Fibroblast of mammary gland (primary cell): Measurements from ENCODE around the gene BBS2.

Experiments
- DNase-seq: peaks from one replicate; pipeline ENCODE4 v3.0.0-alpha.2; 2010; ENCODE audit warnings: low read depth
- H3K4me3 ChIP-seq: 2 replicates; pipeline ENCODE4 v1.5.1; 2011; ENCODE audit warnings: low read depth, mild to moderate bottlenecking, low read length, moderate library complexity; ENCODE audit not compliant: control insufficient read depth
- TF ChIP-seq, protein P1 (sequence below): conservative IDR thresholded peaks from 2 replicates; pipeline ENCODE4 v1.5.1; 2011; ENCODE audit warnings: low read depth, low read length, inconsistent platforms; ENCODE audit not compliant: control insufficient read depth, insufficient read depth

BBS2 gene

DNA sequence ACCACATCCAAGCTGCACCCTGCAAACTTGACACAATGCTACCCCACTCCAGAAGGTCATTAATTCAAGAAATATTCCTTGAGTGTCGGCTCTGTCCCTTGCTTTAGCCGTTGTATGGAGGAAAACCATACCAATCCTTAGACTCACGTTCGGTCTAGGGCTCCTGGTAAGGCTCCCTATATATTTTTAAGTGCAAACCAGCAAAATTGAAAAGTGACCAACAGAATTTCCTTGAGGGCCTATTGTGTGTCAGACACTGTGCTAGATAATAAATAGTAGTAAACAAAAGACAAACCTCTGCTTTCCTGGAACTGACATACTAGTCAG, 390 bp upstream of the BBS2 start:
- TF ChIP-seq, protein P1, sequence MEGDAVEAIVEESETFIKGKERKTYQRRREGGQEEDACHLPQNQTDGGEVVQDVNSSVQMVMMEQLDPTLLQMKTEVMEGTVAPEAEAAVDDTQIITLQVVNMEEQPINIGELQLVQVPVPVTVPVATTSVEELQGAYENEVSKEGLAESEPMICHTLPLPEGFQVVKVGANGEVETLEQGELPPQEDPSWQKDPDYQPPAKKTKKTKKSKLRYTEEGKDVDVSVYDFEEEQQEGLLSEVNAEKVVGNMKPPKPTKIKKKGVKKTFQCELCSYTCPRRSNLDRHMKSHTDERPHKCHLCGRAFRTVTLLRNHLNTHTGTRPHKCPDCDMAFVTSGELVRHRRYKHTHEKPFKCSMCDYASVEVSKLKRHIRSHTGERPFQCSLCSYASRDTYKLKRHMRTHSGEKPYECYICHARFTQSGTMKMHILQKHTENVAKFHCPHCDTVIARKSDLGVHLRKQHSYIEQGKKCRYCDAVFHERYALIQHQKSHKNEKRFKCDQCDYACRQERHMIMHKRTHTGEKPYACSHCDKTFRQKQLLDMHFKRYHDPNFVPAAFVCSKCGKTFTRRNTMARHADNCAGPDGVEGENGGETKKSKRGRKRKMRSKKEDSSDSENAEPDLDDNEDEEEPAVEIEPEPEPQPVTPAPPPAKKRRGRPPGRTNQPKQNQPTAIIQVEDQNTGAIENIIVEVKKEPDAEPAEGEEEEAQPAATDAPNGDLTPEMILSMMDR, result no peak
- H3K4me3 ChIP-seq, result peak overlapping the region; percentile 90
- DNase-seq, result no peak

DNA sequence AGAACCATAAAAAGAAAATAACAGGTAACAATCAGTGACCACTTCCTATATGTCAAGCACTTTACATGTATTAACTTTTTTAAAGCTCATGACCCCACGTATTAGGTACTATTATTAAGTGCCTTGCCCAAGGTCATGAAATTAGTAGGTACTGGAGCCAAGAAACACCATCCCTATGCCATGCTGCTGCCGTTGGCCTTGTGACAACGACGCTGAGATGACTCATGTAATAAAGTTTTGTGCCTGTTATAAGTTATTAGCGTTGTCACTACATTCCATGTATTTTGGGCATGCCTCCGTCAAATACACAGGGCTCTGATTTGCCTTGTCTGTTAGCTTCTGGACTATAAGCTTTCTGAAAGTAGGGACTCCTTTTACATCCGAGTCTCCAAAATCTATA, 1.4 kb downstream of the BBS2 start:
- H3K4me3 ChIP-seq, result no peak overlapping the region
- peak; percentile 19 for DNase-seq
- TF ChIP-seq, protein P1, result no peak

DNA sequence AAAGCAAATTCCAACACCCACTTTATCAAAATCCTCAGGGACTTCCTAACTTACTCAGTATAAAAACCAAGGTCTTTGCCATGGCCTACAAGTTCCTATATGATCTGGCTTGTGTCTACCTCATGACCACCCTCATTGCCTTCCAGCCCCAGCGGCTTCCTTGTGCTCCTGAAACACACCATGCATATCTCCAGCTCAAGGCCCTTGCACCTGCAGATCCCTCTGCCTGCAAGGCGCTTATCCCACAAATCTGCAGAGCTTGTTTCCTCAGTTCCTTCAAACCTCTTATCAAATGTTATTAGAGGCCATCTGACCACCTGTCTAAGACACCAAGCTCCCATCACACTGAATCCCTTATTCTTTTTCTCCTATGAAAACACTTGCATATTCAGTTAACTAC, 2.6 kb downstream of the BBS2 start:
- no peak overlapping the region for H3K4me3 ChIP-seq
- no peak for DNase-seq
- TF ChIP-seq, protein P1, result no peak

DNA sequence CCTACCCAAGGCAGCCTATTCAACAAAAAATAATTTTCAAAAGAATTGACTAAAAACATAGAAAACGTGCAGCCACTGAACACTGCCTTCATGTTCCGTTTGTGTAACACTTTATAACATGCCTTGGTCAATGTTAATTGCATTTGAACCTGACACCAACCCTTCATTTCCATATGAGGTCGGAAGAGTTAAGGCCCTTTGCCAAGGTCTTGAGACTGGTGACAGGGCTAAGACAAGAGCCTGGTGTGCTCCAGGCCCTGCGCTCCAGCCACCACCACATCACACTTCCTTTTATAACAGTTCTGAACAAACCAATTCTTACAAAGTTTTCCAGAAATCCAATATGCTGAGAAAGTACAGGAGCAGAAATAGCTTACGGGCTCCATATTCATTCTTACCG, 4.2 kb downstream of the BBS2 start:
- no peak for DNase-seq
- H3K4me3 ChIP-seq, result no peak overlapping the region
- TF ChIP-seq, protein P1, result no peak

DNA sequence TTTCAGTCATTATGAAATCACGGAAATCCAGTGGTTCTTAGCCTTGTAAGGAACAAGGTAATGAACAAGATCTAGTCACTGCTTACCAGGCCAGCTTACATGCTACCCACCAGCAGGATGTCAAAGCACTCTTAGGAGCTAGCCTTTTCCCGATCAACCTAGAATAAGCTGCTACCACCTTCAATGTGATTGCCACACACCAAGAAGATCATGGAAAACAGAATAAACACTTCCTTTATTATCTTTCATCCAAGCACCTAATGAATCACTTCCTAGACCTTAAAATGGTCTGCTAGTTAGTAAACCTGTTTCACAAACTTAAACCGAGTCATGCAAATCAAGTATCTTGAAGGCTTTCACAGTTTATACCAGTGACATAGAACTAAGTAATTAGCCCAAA, 5.0 kb downstream of the BBS2 start:
- DNase-seq, result peak; percentile 6
- TF ChIP-seq, protein P1, result no peak

DNA sequence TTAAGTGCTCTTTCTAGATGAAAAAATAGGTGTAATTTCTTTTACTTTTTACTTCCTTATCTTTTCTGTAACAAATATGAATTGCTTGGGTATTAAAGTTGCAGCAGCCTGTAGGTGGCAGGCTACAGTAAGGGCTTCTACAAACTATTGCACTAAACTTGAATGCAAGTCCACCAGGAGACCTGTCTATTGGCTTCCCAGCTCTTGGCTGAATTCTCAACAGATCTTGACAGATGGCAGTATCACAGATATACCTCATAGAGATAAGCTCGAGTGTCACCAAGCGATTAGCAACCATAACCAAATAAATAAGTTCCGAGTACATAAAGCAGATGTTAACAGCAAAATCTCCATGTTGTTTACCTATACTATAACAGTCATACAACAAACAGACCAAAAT, 5.9 kb downstream of the BBS2 start:
- DNase-seq, result peak; percentile 77
- TF ChIP-seq, protein P1, result peak; percentile 82
- H3K4me3 ChIP-seq, result no peak overlapping the region

More for the DNA sequence above, 5.0 kb downstream of the BBS2 start:
- no peak overlapping the region for H3K4me3 ChIP-seq

DNA sequence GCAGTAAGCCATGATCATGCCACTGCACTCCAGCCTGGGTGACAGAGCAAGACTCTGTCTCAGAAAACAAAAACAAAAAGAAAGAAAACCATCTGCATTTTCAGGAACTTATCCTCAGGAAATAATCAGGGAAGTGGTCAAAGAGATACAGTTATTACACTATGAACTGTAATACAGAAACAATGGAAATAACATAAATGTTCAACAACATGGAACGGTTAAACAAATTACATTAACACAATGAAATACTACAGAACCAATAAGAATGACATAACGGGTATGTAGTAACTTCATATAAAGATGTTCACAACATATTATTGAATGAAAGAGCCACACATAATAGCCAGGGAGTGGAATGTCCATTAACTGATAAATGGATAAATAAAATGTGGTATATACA, 6.7 kb downstream of the BBS2 start:
- H3K4me3 ChIP-seq, result no peak overlapping the region
- TF ChIP-seq, protein P1, result no peak
- no peak for DNase-seq
